ENCODE data around the gene PCSK9.

GRCh38 chr1:55047611-55048010 lies 8.3 kb downstream of the PCSK9 start:
- TF ChIP-seq CTCF (IDR thresholded peaks at IDR 0.05) (no peak), POLR2A (IDR thresholded peaks at IDR 0.05) (no peak)
